ENCODE measurements around the gene NFIX. TPM values are rescaled to one million over a fixed set of nuclear protein-coding genes. Genes with fewer than 3 reads are reported as not detected.
A peak's percentile ranks its signal among the peaks of the same experiment; 100 is the strongest.

NFIX gene
- total and polyA plus RNA-seq, 2 experiments from 2014 or later, result not detected

DNA sequence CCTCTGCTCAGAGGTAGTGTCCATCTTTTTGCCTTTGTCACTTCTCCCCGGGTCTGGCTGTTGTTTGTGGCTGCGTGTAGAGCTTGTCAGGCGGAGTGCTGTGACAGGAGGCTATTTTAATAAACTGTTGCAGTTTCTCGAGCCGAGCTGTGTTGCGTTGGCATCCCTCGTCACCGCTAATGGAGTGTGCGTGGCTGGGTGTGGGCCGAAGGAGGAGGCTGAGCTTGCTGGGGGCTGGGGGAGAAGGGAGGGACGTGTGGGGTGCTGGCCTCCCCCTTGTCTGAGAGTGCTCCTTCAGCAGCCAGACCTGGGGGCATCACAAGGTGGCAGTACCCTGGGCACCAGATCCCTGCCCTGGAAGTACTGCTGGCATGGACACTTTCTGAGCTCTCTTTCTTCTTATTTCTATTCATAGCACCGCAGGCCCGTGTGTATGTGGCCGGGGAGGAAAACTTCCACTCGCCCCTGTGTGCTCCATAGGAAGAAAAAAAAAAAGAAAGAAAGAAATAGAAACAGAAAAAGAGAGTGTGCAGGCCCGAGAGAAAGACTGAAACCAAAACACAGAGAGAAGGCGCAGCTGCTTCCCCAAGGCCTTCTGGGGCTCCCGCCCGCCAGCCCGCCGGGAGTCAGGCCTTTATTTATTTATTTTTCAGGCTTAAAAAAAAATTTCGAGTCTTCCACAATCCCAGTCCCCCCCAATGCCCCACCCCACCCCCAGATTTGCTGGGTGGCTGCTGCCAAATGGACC, 27.0 kb downstream of the NFIX start:
- H3K9me3 ChIP-seq (ENCODE audit: low read depth), result no peaks in the 10 kb centered on the region

DNA sequence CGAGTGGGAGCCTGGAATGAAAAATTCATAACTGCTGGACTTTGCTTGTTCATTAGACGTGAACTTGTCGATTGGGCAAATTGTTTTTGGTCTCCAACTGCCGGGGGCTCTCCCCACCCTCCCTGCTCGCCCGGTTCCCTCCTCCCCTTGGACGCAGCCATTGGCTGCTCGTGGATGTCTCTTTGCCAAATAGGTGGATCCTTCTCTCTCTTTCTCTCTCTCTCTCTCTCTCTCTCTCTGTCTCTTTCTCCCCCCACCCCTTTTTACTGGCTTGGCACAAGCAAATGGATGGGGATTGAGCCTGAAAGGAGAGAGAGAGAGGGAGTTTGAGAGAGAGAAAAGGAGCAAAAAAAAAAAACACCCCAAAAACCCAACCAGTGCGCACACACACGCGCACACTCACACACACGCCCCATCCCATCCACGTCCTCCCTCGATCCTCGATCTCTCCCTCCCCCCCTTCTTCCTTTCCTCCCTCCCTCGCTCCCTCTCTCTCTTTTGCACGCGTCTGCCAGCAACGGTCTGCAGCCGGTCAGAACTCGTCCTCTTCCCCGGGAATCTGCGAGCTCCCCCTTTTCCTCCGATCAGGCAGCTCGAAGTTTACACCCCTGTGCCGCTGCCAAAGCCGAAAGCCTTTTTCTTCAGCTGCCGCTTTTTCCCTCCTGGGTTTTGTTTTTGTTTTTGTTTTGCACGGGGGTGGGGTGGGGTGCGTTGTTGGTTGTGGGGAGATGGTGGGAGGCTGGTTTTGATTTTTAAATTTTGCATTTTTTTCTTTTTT, 27.8 kb downstream of the NFIX start:
- Histone ChIP-seq H3K4me3 (no peak overlapping the region), H3K9me3 (ENCODE audit: low read depth) (no peaks in the 10 kb centered on the region), H3K36me3 (no peaks in the 10 kb centered on the region), H3K27ac (no peak overlapping the region), H3K4me1 (ENCODE audit: low read depth) (peaks cover 4% of the 10 kb centered on the region), H3K27me3 (peaks cover 100% of the 10 kb centered on the region)
- TF ChIP-seq, protein P1, sequence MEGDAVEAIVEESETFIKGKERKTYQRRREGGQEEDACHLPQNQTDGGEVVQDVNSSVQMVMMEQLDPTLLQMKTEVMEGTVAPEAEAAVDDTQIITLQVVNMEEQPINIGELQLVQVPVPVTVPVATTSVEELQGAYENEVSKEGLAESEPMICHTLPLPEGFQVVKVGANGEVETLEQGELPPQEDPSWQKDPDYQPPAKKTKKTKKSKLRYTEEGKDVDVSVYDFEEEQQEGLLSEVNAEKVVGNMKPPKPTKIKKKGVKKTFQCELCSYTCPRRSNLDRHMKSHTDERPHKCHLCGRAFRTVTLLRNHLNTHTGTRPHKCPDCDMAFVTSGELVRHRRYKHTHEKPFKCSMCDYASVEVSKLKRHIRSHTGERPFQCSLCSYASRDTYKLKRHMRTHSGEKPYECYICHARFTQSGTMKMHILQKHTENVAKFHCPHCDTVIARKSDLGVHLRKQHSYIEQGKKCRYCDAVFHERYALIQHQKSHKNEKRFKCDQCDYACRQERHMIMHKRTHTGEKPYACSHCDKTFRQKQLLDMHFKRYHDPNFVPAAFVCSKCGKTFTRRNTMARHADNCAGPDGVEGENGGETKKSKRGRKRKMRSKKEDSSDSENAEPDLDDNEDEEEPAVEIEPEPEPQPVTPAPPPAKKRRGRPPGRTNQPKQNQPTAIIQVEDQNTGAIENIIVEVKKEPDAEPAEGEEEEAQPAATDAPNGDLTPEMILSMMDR (IDR thresholded peaks at IDR 0.05; ENCODE audit: low read depth, low read length), result no peak
- DNase-seq (ENCODE audit: low read depth in 1 of 2, low spot score in 1 of 2), result peak in 1 of 2 donors; percentile 97

More for the DNA sequence above, 27.0 kb downstream of the NFIX start:
- Histone ChIP-seq H3K4me1 (ENCODE audit: low read depth) (peaks cover 4% of the 10 kb centered on the region), H3K36me3 (no peaks in the 10 kb centered on the region), H3K27ac (no peak overlapping the region), H3K4me3 (no peak overlapping the region), H3K27me3 (peaks cover 100% of the 10 kb centered on the region)
- DNase-seq (ENCODE audit: low read depth in 1 of 2, low spot score in 1 of 2), result peak in 1 of 2 donors; percentile 41
- TF ChIP-seq, protein P1 (IDR thresholded peaks at IDR 0.05; ENCODE audit: low read depth, low read length), result no peak

DNA sequence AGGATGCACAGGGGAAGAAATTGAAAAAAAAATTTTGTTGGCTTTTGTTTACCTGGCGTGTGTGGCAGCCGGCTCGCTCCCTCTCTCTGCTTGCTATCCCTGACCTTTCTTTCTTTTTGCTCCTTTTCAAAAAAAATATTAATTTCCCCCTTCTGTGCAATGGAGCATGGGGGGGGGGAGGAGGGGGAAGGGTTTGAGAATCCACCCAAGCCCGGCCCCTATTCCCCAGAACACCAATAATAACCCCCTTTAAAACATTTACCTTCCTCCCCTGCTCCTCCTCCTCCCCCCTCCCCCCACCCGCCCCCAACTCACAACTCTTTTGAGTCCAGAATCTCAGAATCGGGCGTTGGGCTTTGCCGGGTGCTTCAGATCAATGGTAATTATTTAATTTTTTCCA, 28.4 kb downstream of the NFIX start:
- Histone ChIP-seq H3K9me3 (ENCODE audit: low read depth) (no peaks in the 10 kb centered on the region), H3K4me1 (ENCODE audit: low read depth) (peaks cover 4% of the 10 kb centered on the region), H3K4me3 (no peak overlapping the region), H3K27ac (no peak overlapping the region), H3K36me3 (no peaks in the 10 kb centered on the region), H3K27me3 (peaks cover 100% of the 10 kb centered on the region)
- DNase-seq (ENCODE audit: low read depth in 1 of 2, low spot score in 1 of 2), result peak in 1 of 2 donors; percentile 44
- TF ChIP-seq, protein P1 (IDR thresholded peaks at IDR 0.05; ENCODE audit: low read depth, low read length), result no peak

DNA sequence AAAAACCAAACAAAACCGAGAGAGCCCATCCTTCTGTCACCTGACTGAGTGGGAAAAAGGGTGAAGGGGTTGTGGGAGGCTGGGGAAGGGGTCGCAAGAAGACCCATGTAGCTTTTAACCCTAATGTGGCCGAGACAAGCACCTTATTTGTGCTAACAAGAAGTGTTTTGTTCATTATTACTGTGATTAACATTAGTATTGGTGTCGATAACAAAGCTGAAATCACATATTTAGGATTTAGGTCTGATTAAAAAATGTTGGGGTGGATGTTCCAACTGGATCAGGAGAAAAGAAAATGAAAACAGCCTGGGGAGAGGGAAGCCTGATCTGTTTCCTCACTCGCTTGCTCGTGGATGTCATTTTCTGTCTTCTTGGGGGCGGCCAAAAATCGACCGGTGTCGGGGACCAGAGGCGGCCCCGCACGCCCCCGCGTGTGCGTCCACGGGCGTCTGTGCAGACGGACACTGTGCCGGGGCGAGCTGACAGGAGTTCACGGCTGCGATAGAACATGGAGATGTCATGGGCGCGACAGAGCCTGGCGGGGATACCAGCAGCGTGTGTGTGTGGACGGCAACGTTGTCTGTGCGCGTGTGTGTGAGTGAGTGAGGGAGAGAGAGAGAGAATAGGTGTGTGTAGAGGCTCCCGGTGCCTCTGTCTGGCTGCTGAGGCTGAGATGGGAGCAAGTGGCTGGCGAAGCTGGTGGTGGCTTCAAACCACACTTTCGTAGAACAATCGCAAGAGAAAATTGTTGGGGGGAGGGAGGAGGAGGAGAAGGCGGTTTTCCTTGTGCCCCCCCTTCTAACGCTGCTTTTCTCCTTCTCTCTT, 29.1 kb downstream of the NFIX start:
- Histone ChIP-seq H3K4me1 (ENCODE audit: low read depth) (peaks cover 4% of the 10 kb centered on the region), H3K36me3 (no peaks in the 10 kb centered on the region), H3K27ac (no peak overlapping the region), H3K9me3 (ENCODE audit: low read depth) (no peaks in the 10 kb centered on the region), H3K27me3 (peaks cover 100% of the 10 kb centered on the region), H3K4me3 (no peak overlapping the region)
- TF ChIP-seq, protein P1 (IDR thresholded peaks at IDR 0.05; ENCODE audit: low read depth, low read length), result no peak
- DNase-seq (ENCODE audit: low read depth in 1 of 2, low spot score in 1 of 2), result peak in 1 of 2 donors; percentile 41

DNA sequence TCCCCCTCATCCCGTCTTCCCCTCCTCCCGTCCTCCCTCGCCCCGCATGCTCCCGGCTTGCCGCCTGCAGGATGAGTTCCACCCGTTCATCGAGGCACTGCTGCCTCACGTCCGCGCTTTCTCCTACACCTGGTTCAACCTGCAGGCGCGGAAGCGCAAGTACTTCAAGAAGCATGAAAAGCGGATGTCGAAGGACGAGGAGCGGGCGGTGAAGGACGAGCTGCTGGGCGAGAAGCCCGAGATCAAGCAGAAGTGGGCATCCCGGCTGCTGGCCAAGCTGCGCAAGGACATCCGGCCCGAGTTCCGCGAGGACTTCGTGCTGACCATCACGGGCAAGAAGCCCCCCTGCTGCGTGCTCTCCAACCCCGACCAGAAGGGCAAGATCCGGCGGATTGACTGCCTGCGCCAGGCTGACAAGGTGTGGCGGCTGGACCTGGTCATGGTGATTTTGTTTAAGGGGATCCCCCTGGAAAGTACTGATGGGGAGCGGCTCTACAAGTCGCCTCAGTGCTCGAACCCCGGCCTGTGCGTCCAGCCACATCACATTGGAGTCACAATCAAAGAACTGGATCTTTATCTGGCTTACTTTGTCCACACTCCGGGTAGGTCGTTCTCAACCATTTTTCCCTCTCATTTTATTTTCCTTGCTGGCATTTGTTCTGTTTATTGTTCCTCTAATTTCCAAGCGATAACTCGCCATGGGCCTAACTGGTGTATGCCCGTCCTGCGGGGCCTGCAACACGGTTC, 29.8 kb downstream of the NFIX start:
- Histone ChIP-seq H3K4me3 (no peak overlapping the region), H3K27ac (no peak overlapping the region), H3K36me3 (no peaks in the 10 kb centered on the region), H3K9me3 (ENCODE audit: low read depth) (no peaks in the 10 kb centered on the region), H3K4me1 (ENCODE audit: low read depth) (peaks cover 4% of the 10 kb centered on the region), H3K27me3 (peaks cover 100% of the 10 kb centered on the region)
- TF ChIP-seq, protein P1 (IDR thresholded peaks at IDR 0.05; ENCODE audit: low read depth, low read length), result no peak
- DNase-seq (ENCODE audit: low read depth in 1 of 2, low spot score in 1 of 2), result no peak

All from cardiac muscle cell (in vitro differentiated cells and primary cell).